HEK293 (cell line): ENCODE data around the gene LCN10.

Experiments used
- CTCF ChIA-PET: fragments of 350-600 bp; formaldehyde crosslinking; extraction: SDS; loops from one replicate; lab custom pipeline; 2021; ENCODE audit warnings: antibody characterized with exemption; lab: Yijun Ruan, JAX
- POLR2A ChIA-PET: fragments of 300-600 bp; formaldehyde crosslinking; extraction: SDS; loops from one replicate; lab custom pipeline; 2020; ENCODE audit warnings: antibody characterized with exemption, inconsistent platforms; lab: Yijun Ruan, JAX
- H3K27ac ChIP-seq: fragments of 200-500 bp; sonication (Bioruptor generic); 2 replicates; pipeline ENCODE4 v1.5.1; 2014; ENCODE audit warnings: low read depth, low read length, control low read depth, inconsistent platforms; ENCODE audit errors: extremely low read depth
- H3K36me3 ChIP-seq, 2 experiments: fragments of 200-500 bp in 1 of 2; sonication (Bioruptor generic) in 1 of 2; 1 replicate in 1 of 2; 2 replicates in 1 of 2; pipeline ENCODE4 v1.5.1; 2014 to 2017; ENCODE audit warnings: inconsistent platforms in 2 of 2, low read length in 2 of 2; ENCODE audit not compliant: control insufficient read depth in 2 of 2, insufficient read depth in 1 of 2
- H3K4me1 ChIP-seq: fragments of 200-500 bp; sonication (Bioruptor generic); 2 replicates; pipeline ENCODE4 v1.5.1; 2014; ENCODE audit warnings: mild to moderate bottlenecking, low read length, inconsistent platforms; ENCODE audit not compliant: control insufficient read depth, insufficient read depth
- H3K4me3 ChIP-seq: 2 replicates; pipeline ENCODE4 v1.5.1; 2011; ENCODE audit warnings: low read depth, mild to moderate bottlenecking, control low read depth, low read length, moderate library complexity
- H3K9me3 ChIP-seq: fragments of 200-500 bp; sonication (Bioruptor generic); 2 replicates; pipeline ENCODE4 v1.5.1; 2014; ENCODE audit warnings: low read depth, low read length, inconsistent platforms; ENCODE audit not compliant: control insufficient read depth, insufficient read depth
- BCL11A ChIP-seq: fragments of 450-650 bp; formaldehyde crosslinking; IDR thresholded peaks from 2 replicates; pipeline ENCODE4 v1.5.1; 2016; ENCODE audit warnings: low read depth, missing biosample characterization, missing genetic modification characterization
- GLI4 ChIP-seq: fragments of 450-650 bp; formaldehyde crosslinking; IDR thresholded peaks from 2 replicates; pipeline ENCODE4 v1.5.1; 2016; ENCODE audit warnings: missing biosample characterization, missing genetic modification characterization
- GLIS2 ChIP-seq: fragments of 450-650 bp; formaldehyde crosslinking; IDR thresholded peaks from 2 replicates; pipeline ENCODE4 v1.5.1; 2016; ENCODE audit warnings: missing biosample characterization, missing genetic modification characterization
- KLF1 ChIP-seq: fragments of 450-650 bp; formaldehyde crosslinking; IDR thresholded peaks from 2 replicates; pipeline ENCODE4 v1.5.1; 2016; ENCODE audit warnings: missing biosample characterization, missing genetic modification characterization
- KLF9 ChIP-seq: fragments of 450-650 bp; formaldehyde crosslinking; IDR thresholded peaks from 2 replicates; pipeline ENCODE4 v1.5.1; 2016; ENCODE audit warnings: missing biosample characterization, missing genetic modification characterization, low read depth
- REPIN1 ChIP-seq: fragments of 450-650 bp; formaldehyde crosslinking; IDR thresholded peaks from 2 replicates; pipeline ENCODE4 v1.5.1; 2017; ENCODE audit warnings: missing biosample characterization, missing genetic modification characterization, low read depth
- TCF7L2 ChIP-seq: IDR thresholded peaks from 2 replicates; pipeline ENCODE4 v1.6.1; 2011; ENCODE audit warnings: low read depth, mild to moderate bottlenecking, inconsistent platforms, low read length, moderate library complexity, borderline replicate concordance
- TRIM28 ChIP-seq: IDR thresholded peaks from 2 replicates; pipeline ENCODE4 v1.6.1; 2011; ENCODE audit warnings: low read length, control low read depth, borderline replicate concordance
- ZBTB17 ChIP-seq: fragments of 450-650 bp; formaldehyde crosslinking; IDR thresholded peaks from 2 replicates; pipeline ENCODE4 v1.5.1; 2016; ENCODE audit warnings: missing biosample characterization, missing genetic modification characterization
- ZBTB20 ChIP-seq: fragments of 450-650 bp; formaldehyde crosslinking; IDR thresholded peaks from 2 replicates; pipeline ENCODE4 v1.5.1; 2016; ENCODE audit warnings: missing biosample characterization, missing genetic modification characterization
- ZBTB7A ChIP-seq: fragments of 450-650 bp; formaldehyde crosslinking; IDR thresholded peaks from 2 replicates; pipeline ENCODE4 v1.5.1; 2016; ENCODE audit warnings: low read depth, missing biosample characterization, missing genetic modification characterization
- ZFP69B ChIP-seq: fragments of 450-650 bp; formaldehyde crosslinking; IDR thresholded peaks from 2 replicates; pipeline ENCODE4 v1.5.1; 2016; ENCODE audit warnings: missing biosample characterization, missing genetic modification characterization
- ZNF138 ChIP-seq: fragments of 450-650 bp; formaldehyde crosslinking; IDR thresholded peaks from 2 replicates; pipeline ENCODE4 v1.5.1; 2016; ENCODE audit warnings: missing biosample characterization, missing genetic modification characterization, borderline replicate concordance
- ZNF19 ChIP-seq: fragments of 450-650 bp; formaldehyde crosslinking; IDR thresholded peaks from 2 replicates; pipeline ENCODE4; 2016; ENCODE audit warnings: missing biosample characterization, missing genetic modification characterization, low read depth
- ZNF2 ChIP-seq: fragments of 450-650 bp; formaldehyde crosslinking; IDR thresholded peaks from 2 replicates; pipeline ENCODE4 v1.5.1; 2016; ENCODE audit warnings: missing biosample characterization, missing genetic modification characterization
- ZNF214 ChIP-seq: fragments of 450-650 bp; formaldehyde crosslinking; IDR thresholded peaks from 2 replicates; pipeline ENCODE4 v1.5.1; 2017; ENCODE audit warnings: missing biosample characterization, mild to moderate bottlenecking, missing genetic modification characterization, borderline replicate concordance
- ZNF221 ChIP-seq: fragments of 450-650 bp; formaldehyde crosslinking; IDR thresholded peaks from 2 replicates; pipeline ENCODE4 v1.5.1; 2017; ENCODE audit warnings: missing biosample characterization, missing genetic modification characterization, borderline replicate concordance
- ZNF311 ChIP-seq: fragments of 450-650 bp; formaldehyde crosslinking; IDR thresholded peaks from 2 replicates; pipeline ENCODE4 v1.5.1; 2017; ENCODE audit warnings: missing biosample characterization, missing genetic modification characterization, borderline replicate concordance
- ZNF324 ChIP-seq: fragments of 450-650 bp; formaldehyde crosslinking; IDR thresholded peaks from 2 replicates; pipeline ENCODE4 v1.5.1; 2016; ENCODE audit warnings: missing biosample characterization, missing genetic modification characterization
- ZNF354C ChIP-seq: fragments of 450-650 bp; formaldehyde crosslinking; IDR thresholded peaks from 2 replicates; pipeline ENCODE4 v1.5.1; 2016; ENCODE audit warnings: missing biosample characterization, missing genetic modification characterization, low read depth, borderline replicate concordance
- ZNF37A ChIP-seq: fragments of 450-650 bp; IDR thresholded peaks from 2 replicates; pipeline ENCODE4 v1.5.1; 2018; ENCODE audit warnings: missing biosample characterization, missing genetic modification characterization
- ZNF391 ChIP-seq: fragments of 450-650 bp; formaldehyde crosslinking; IDR thresholded peaks from 2 replicates; pipeline ENCODE4 v1.5.1; 2016; ENCODE audit warnings: low read depth, missing biosample characterization, missing genetic modification characterization, borderline replicate concordance
- ZNF423 ChIP-seq: fragments of 450-650 bp; formaldehyde crosslinking; IDR thresholded peaks from 2 replicates; pipeline ENCODE4 v1.5.1; 2016; ENCODE audit warnings: missing biosample characterization, missing genetic modification characterization
- ZNF433 ChIP-seq: fragments of 450-650 bp; formaldehyde crosslinking; IDR thresholded peaks from 2 replicates; pipeline ENCODE4 v1.5.1; 2016; ENCODE audit warnings: missing biosample characterization, missing genetic modification characterization, low read depth
- ZNF701 ChIP-seq: fragments of 450-650 bp; formaldehyde crosslinking; IDR thresholded peaks from 2 replicates; pipeline ENCODE4 v1.5.1; 2016; ENCODE audit warnings: missing biosample characterization, missing genetic modification characterization
- TF ChIP-seq, protein P1 (sequence below): fragments of 450-650 bp; formaldehyde crosslinking; IDR thresholded peaks from 2 replicates; pipeline ENCODE4 v1.5.1; 2017; ENCODE audit warnings: missing biosample characterization, missing genetic modification characterization
- TF ChIP-seq, protein P2 (sequence below): fragments of 450-650 bp; formaldehyde crosslinking; IDR thresholded peaks from 2 replicates; pipeline ENCODE4 v1.5.1; 2016; ENCODE audit warnings: missing biosample characterization, missing genetic modification characterization
- TF ChIP-seq, protein P3 (sequence below): fragments of 450-650 bp; formaldehyde crosslinking; IDR thresholded peaks from 2 replicates; pipeline ENCODE4 v1.5.1; 2016; ENCODE audit warnings: missing biosample characterization, missing genetic modification characterization, low read depth

LCN10 gene

DNA sequence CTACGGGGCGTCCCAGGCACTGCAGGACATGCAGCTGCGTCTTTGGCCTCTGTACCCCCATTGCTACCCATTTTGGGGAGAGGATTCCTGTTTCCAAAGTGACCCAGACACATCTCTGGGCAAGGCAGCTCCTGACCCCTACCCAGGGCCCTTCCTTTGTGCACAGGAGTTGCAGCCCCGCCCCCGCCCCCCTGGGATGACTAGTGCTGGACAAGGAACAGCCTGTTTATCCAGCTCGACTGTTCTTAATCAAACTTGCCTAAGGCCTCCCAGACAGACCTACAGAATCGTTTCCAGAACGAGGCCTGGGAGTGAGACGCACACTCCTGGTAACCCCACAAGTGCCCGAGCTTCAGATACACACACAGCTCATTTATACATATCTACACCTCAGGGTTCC lies 17.1 kb downstream of the LCN10 start (continued):
- TF ChIP-seq, protein P1, sequence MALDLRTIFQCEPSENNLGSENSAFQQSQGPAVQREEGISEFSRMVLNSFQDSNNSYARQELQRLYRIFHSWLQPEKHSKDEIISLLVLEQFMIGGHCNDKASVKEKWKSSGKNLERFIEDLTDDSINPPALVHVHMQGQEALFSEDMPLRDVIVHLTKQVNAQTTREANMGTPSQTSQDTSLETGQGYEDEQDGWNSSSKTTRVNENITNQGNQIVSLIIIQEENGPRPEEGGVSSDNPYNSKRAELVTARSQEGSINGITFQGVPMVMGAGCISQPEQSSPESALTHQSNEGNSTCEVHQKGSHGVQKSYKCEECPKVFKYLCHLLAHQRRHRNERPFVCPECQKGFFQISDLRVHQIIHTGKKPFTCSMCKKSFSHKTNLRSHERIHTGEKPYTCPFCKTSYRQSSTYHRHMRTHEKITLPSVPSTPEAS (tag by site-specific recombination) = no peak
- TF ChIP-seq ZNF221 (tag by site-specific recombination) (no peak), GLIS2 (peak; percentile 45), KLF1 (tag by site-specific recombination) (0 out of 2 replicates have a peak, but pooled peaks have one; percentile 15), ZNF423 (tag by site-specific recombination) (no peak), GLI4 (no peak), ZBTB17 (tag by site-specific recombination) (peak; percentile 76), ZBTB20 (tag by site-specific recombination) (0 out of 2 replicates have a peak, but pooled peaks have one; percentile 43)

DNA sequence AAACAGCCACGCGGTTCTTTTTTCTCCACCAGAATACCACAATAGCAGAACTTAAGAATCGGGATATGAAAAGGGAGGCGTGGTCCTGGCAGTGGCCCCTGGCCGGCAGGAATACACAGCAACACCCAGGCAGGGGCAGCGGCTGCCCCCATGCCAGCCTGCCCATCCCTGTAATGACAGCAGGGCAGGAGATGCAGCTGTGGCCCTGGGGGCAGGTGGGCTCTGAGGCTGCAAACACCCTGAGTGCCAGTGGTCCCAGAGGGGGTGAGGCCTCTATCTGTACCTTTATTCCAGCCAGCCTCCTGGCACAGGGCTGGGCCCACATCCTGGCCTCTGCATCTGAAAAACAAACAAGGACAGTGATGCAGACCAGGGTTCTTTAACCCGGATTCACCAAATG lies 18.0 kb downstream of the LCN10 start:
- Histone ChIP-seq H3K36me3 (peaks cover 0 to 64% of the 10 kb centered on the region in 2 experiments; a peak in 2 of 3 replicates), H3K4me3 (no peak overlapping the region), H3K27ac (no peak overlapping the region), H3K4me1 (no peaks in the 10 kb centered on the region; the same call in 1 of the 2 replicates), H3K9me3 (no peaks in the 10 kb centered on the region)
- ChIA-PET POLR2A (interaction anchor here (0.8 to 3.8 kb wide), 4 partner anchors 11 to 346 kb away, joined by 3 to 25 read pairs (median 8); partner anchors contain the start of genes DIPK1B and SAPCD2), CTCF (no interaction called here)
- TF ChIP-seq ZNF354C (tag by site-specific recombination) (no peak), REPIN1 (tag by site-specific recombination) (no peak), TRIM28 (no peak), KLF9 (tag by site-specific recombination) (no peak), ZNF214 (tag by site-specific recombination) (no peak), ZNF19 (tag by site-specific recombination) (no peak), ZFP69B (tag by site-specific recombination) (peak; percentile 42; the same call in 1 of the 2 replicates)
- TF ChIP-seq, protein P2, sequence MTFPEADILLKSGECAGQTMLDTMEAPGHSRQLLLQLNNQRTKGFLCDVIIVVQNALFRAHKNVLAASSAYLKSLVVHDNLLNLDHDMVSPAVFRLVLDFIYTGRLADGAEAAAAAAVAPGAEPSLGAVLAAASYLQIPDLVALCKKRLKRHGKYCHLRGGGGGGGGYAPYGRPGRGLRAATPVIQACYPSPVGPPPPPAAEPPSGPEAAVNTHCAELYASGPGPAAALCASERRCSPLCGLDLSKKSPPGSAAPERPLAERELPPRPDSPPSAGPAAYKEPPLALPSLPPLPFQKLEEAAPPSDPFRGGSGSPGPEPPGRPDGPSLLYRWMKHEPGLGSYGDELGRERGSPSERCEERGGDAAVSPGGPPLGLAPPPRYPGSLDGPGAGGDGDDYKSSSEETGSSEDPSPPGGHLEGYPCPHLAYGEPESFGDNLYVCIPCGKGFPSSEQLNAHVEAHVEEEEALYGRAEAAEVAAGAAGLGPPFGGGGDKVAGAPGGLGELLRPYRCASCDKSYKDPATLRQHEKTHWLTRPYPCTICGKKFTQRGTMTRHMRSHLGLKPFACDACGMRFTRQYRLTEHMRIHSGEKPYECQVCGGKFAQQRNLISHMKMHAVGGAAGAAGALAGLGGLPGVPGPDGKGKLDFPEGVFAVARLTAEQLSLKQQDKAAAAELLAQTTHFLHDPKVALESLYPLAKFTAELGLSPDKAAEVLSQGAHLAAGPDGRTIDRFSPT (tag by site-specific recombination) = peak; percentile 65

DNA sequence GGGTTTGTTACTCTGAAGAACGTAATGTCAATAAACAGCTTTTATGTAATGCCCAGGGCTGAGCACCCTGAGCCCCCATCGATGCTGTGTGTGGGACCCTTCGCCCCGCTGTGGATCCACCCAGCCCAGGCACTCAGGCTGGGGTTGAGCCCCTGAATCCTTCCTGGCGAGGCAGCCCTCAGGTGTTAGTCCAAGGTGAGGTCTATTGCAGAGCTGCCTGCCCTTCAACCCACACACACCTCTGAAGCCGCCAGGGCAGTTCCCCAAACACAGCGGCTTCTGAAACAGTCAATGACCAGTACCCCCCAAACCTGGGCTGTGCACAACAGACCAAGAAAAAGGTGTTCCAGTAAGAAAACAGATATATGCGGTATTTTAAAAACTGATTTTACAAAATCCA lies 18.8 kb downstream of the LCN10 start:
- Histone ChIP-seq H3K4me3 (no peak overlapping the region), H3K27ac (no peak overlapping the region), H3K36me3 (peaks cover 0 to 64% of the 10 kb centered on the region in 2 experiments; a peak in 2 of 3 replicates)
- TF ChIP-seq, protein P3, sequence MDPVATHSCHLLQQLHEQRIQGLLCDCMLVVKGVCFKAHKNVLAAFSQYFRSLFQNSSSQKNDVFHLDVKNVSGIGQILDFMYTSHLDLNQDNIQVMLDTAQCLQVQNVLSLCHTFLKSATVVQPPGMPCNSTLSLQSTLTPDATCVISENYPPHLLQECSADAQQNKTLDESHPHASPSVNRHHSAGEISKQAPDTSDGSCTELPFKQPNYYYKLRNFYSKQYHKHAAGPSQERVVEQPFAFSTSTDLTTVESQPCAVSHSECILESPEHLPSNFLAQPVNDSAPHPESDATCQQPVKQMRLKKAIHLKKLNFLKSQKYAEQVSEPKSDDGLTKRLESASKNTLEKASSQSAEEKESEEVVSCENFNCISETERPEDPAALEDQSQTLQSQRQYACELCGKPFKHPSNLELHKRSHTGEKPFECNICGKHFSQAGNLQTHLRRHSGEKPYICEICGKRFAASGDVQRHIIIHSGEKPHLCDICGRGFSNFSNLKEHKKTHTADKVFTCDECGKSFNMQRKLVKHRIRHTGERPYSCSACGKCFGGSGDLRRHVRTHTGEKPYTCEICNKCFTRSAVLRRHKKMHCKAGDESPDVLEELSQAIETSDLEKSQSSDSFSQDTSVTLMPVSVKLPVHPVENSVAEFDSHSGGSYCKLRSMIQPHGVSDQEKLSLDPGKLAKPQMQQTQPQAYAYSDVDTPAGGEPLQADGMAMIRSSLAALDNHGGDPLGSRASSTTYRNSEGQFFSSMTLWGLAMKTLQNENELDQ (tag by site-specific recombination) = no peak
- no peak for TF ChIP-seq ZBTB7A
- TF ChIP-seq ZNF37A (tag by site-specific recombination) = no peak
- TF ChIP-seq ZNF138 (tag by site-specific recombination) = no peak
- TF ChIP-seq BCL11A (tag by site-specific recombination) = no peak
- no peak for TF ChIP-seq ZNF701 (tag by site-specific recombination)
- no peak for TF ChIP-seq ZNF2 (tag by site-specific recombination)
- TF ChIP-seq TCF7L2 = no peak
- no peak for TF ChIP-seq KLF1 (tag by site-specific recombination)
- no peak for TF ChIP-seq ZNF391
- TF ChIP-seq TRIM28 = no peak
- no peak for TF ChIP-seq ZNF324 (tag by site-specific recombination)
- TF ChIP-seq ZNF433 (tag by site-specific recombination) = no peak
- no peak for TF ChIP-seq ZNF311 (tag by site-specific recombination)
- TF ChIP-seq, all 188 proteins: peak for 0
- ChIA-PET CTCF (interaction anchor here (0.6 to 0.9 kb wide), 2 partner anchors 10 to 54 kb away, joined by 4 read pairs; no protein-coding TSS in a partner anchor), POLR2A (interaction anchor here (3.8 kb wide), 1 partner anchor 10 kb away, joined by 25 read pairs; the partner anchor contains the start of gene DIPK1B)
- H3K4me1 ChIP-seq = no peaks in the 10 kb centered on the region; the same call in 1 of the 2 replicates
- no peaks in the 10 kb centered on the region for H3K9me3 ChIP-seq
